GM18867 (cell line): ENCODE data around the gene TIMM50.

Experiments
- ATAC-seq: cut with Tn5 transposase; IDR thresholded peaks from one replicate; pipeline ENCODE4 v1.9.1; 2021; ENCODE audit warnings: mild to moderate bottlenecking, moderate library complexity; ENCODE audit not compliant: unreplicated experiment

Gene TIMM50

GRCh38 chr19:39498798-39499642, 18.4 kb downstream of the TIMM50 start, which contains the start of gene DLL3:
Gene DLL3 (plus strand): TSS chr19:39498947. CDS start chr19:39498975, 28 bp downstream.
- ATAC-seq: no peak

DNA sequence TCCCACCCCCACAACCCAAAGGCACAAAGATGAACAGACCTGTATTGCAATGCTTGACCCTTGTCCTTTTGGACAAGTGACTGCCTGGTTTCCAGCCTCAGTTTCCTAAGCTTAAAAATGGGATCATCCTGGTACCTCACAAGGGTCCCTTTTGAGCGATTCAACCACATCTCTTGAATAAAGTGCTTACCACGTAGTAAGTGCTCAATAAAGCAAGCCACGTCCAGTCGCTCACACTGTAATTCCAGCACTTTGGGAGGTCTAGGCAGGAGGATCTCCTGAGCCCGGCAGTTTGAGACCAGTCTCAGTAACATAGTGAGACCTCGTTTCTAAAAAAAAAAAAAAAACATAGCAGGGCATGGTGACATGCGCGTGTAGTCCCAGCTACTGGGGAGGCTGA, 19.3 kb downstream of the TIMM50 start:
- ATAC-seq: no peak

- ATAC-seq: no peak
Observed at GRCh38 chr19:39500543-39500942, 19.9 kb downstream of the TIMM50 start.

GRCh38 chr19:39501340-39501739, 20.7 kb downstream of the TIMM50 start:
- ATAC-seq: no peak

- ATAC-seq: no peak
Observed at GRCh38 chr19:39502640-39503417, 22.2 kb downstream of the TIMM50 start.

- no peak for ATAC-seq
Observed at GRCh38 chr19:39506598-39506943, 25.9 kb downstream of the TIMM50 start.

GRCh38 chr19:39506944-39507714, 26.5 kb downstream of the TIMM50 start:
- no peak for ATAC-seq

GRCh38 chr19:39507715-39508364, 27.2 kb downstream of the TIMM50 start:
- no peak for ATAC-seq

DNA sequence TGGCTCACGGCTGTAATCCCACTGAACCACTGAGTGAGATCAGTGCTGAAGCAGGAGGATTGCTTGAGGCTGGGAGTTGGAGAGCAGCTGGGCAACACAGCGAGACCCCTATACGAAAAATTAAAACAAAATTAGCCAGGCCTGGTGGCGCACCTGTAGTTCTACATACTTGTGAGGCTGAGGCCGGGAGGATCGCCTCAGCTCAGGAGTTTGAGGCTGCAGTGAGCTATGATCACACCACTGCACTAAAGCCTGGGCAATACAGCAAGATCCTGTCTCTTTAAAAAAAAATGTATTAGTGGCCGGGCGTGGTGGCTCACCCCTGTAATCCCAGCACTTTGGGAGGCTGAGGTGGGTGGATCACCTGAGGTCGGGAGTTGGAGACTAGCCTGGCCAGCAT, 28.0 kb downstream of the TIMM50 start:
- no peak for ATAC-seq

DNA sequence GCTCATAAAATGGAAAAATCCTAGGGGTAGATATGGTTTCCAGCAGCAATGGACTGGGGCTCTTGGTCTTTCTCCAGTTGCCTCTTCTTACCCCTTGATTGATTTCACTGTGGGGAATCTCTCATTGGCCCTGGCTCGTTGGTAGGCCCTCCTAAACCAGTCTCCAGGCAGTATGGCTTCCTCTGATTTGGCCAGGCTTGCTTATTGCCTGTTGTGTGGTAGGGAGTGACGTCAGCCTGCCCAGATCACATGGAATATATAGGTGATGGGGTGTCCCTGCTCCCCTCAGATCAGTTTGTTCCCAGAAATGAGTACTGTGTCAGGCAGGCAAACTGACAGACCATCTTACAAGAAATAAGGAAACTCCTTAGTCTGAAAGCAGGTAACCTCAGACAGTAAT, 28.6 kb downstream of the TIMM50 start:
- no peak for ATAC-seq

GRCh38 chr19:39512988-39513387, 32.4 kb downstream of the TIMM50 start:
- no peak for ATAC-seq

DNA sequence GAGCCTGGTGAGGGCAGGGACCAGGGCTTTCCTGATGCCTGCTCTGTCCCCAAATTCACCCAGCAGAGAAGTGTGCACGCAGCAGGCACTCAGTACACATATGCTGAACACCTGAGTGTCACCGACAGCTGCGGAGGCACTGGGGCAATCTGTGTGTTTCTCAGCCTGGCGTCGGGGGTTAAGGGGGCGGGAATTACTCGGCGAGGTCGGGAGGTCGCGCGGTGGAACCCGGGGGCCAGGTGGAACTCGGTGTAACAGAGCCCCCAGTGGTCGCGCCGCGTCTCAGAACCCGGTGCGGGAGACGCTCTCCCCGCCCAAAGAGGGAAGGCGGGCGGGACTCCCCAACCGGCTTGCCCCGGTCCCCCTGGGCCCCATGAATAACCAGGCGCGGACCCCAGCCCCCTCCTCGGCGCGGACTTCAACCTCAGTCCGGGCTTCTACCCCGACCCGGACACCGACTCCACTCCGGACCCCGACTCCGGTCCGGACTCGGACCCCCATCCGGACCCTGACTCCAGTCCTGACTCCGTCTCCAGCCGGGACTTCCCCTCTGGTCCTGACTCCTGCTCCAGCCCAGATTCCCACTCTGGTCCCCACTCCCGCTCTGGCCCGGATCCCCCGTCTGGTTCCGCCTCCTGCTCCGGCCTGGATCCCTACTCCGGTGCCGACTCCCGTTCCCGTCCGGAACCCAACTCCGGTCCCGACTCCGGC, 34.4 kb downstream of the TIMM50 start, which contains the start of gene SELENOV:
SELENOV (plus strand) TSS at position 300 of the 711 bp plus-strand sequence; CDS start at position 374, 74 bp downstream.
- ATAC-seq: no peak

- ATAC-seq: no peak
Observed at GRCh38 chr19:39515551-39516191, 35.0 kb downstream of the TIMM50 start.

- no peak for ATAC-seq
Observed at GRCh38 chr19:39516270-39516669, 35.6 kb downstream of the TIMM50 start.

- no peak for ATAC-seq
Observed at GRCh38 chr19:39517432-39517831, 36.8 kb downstream of the TIMM50 start.

- ATAC-seq: no peak
Observed at GRCh38 chr19:39518458-39518857, 37.8 kb downstream of the TIMM50 start.

DNA sequence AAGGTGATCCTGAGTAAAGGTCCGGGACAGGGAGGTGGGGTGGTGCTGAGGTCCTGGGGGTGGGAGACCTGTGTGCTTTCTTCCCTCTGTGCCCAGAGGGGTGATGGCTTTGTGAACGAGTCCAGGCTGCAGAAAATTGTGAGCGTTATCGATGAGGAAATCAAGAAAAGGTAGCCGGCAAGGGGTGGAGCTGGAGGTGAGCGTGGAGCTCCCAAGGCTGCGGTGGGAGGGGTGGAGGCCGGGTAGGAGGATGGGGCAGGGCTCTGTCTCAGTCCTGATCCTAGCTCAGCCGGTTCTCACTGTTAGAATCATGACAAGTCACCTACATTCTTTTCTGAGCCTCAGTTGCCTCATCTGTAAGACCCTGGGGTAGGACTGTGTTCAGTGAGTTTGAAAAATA, 38.3 kb downstream of the TIMM50 start:
- ATAC-seq: no peak

- no peak for ATAC-seq
Observed at GRCh38 chr19:39520541-39521484, 40.2 kb downstream of the TIMM50 start.
